GM21515 (cell line): ENCODE data around the gene ADM2.

ENCODE experiments used
- ATAC-seq: cut with Tn5 transposase; IDR thresholded peaks from one replicate; pipeline ENCODE4 v1.9.1; 2021; ENCODE audit not compliant: unreplicated experiment

The ADM2 gene

GRCh38 chr22:50483977-50484853, 2.9 kb downstream of the ADM2 start:
- no peak for ATAC-seq

- no peak for ATAC-seq
These were observed 4.1 kb downstream of the ADM2 start for GRCh38 chr22:50485221-50486131.

GRCh38 chr22:50486561-50487289, 5.4 kb downstream of the ADM2 start, which contains the start of gene MIOX:
Gene MIOX (plus strand): TSS chr22:50486859. CDS start chr22:50486898, 39 bp downstream.
- ATAC-seq = no peak

- ATAC-seq = no peak
These were observed 6.1 kb downstream of the ADM2 start for GRCh38 chr22:50487290-50488005.

GRCh38 chr22:50488006-50488677, 6.8 kb downstream of the ADM2 start:
- no peak for ATAC-seq

- no peak for ATAC-seq
These were observed 7.5 kb downstream of the ADM2 start for GRCh38 chr22:50488886-50489285.

GRCh38 chr22:50489363-50490243, 8.3 kb downstream of the ADM2 start:
- no peak for ATAC-seq

GRCh38 chr22:50490531-50491308, 9.4 kb downstream of the ADM2 start:
- no peak for ATAC-seq

- no peak for ATAC-seq
These were observed 15.8 kb downstream of the ADM2 start for GRCh38 chr22:50497093-50497492.

- ATAC-seq = no peak
These were observed 17.1 kb downstream of the ADM2 start for GRCh38 chr22:50498322-50498890.

GRCh38 chr22:50500452-50500851, 19.1 kb downstream of the ADM2 start:
- no peak for ATAC-seq

GRCh38 chr22:50502096-50502495, 20.8 kb downstream of the ADM2 start:
- no peak for ATAC-seq

- no peak for ATAC-seq
These were observed 21.5 kb downstream of the ADM2 start for GRCh38 chr22:50502628-50503474.

- no peak for ATAC-seq
These were observed 22.3 kb downstream of the ADM2 start for GRCh38 chr22:50503475-50504145.

GRCh38 chr22:50504369-50505211, 23.2 kb downstream of the ADM2 start:
- no peak for ATAC-seq
